Subcutaneous adipose tissue (tissue), 4 donors: ENCODE data around the gene RAI1. TPM values are rescaled to one million over a fixed set of nuclear protein-coding genes. Genes with fewer than 3 reads are reported as not detected.

Source experiments
- CTCF ChIP-seq: fragments of 450-650 bp; IDR thresholded peaks from one replicate; pipeline ENCODE4 v1.5.1; 2016; ENCODE audit warnings: low read depth, mild to moderate bottlenecking, control low read depth, antibody characterized with exemption, moderate library complexity
- total RNA-seq, 4 donors: library from RNA; depleted of rRNA; stranded (reverse); fragments of >200 nt; gene quantifications; one replicate each; pipeline ENCODE4 v1.1.0, GENCODE V29; 2016

The RAI1 gene
- total RNA-seq, 4 donors from 2014 or later: 4.1 to 20.0 (median 7.5) TPM

GRCh38 chr17:17732892-17733670, 51.8 kb downstream of the RAI1 start:
- TF ChIP-seq CTCF: no peak

- TF ChIP-seq CTCF: no peak
Observed at GRCh38 chr17:17736205-17737183, 55.2 kb downstream of the RAI1 start.

- no peak for TF ChIP-seq CTCF
Observed at GRCh38 chr17:17737961-17738894, 57.0 kb downstream of the RAI1 start.

GRCh38 chr17:17738901-17739300, 57.6 kb downstream of the RAI1 start:
- no peak for TF ChIP-seq CTCF

- no peak for TF ChIP-seq CTCF
Observed at GRCh38 chr17:17739388-17740066, 58.3 kb downstream of the RAI1 start.

GRCh38 chr17:17740615-17741348, 59.5 kb downstream of the RAI1 start:
- TF ChIP-seq CTCF: no peak
